ENCODE results near the gene ELL.

ELL gene

GRCh38 chr19:18442941-18443340 is 78.9 kb downstream of the ELL start:
- DNase-seq = no peak

- DNase-seq = peak; percentile 63
Observed at GRCh38 chr19:18441804-18442788, 79.8 kb downstream of the ELL start.

- no peak for DNase-seq
Observed at GRCh38 chr19:18440936-18441803, 80.7 kb downstream of the ELL start.

- DNase-seq = peak; percentile 22
Observed at GRCh38 chr19:18440415-18440877, 81.4 kb downstream of the ELL start.

GRCh38 chr19:18439910-18440237 is 82.0 kb downstream of the ELL start:
- no peak for DNase-seq

- no peak for DNase-seq
Observed at GRCh38 chr19:18439025-18439909, 82.6 kb downstream of the ELL start.

GRCh38 chr19:18438331-18439024 is 83.4 kb downstream of the ELL start:
- no peak for DNase-seq

- peak; percentile 53 for DNase-seq
Observed at GRCh38 chr19:18437491-18438330, 84.2 kb downstream of the ELL start, which contains the start of gene ISYNA1. TSS of gene ISYNA1 (minus strand) at chr19:18438133. CDS start at chr19:18437979, 154 bp downstream.

GRCh38 chr19:18436671-18437490 is 85.0 kb downstream of the ELL start:
- peak; percentile 86 for DNase-seq

- DNase-seq = no peak
Observed at GRCh38 chr19:18435842-18436670, 85.8 kb downstream of the ELL start.

- DNase-seq = no peak
Observed at GRCh38 chr19:18435178-18435841, 86.6 kb downstream of the ELL start.

- no peak for DNase-seq
Observed at GRCh38 chr19:18434411-18435175, 87.3 kb downstream of the ELL start.

GRCh38 chr19:18433735-18434398 is 88.0 kb downstream of the ELL start:
- DNase-seq = no peak

GRCh38 chr19:18433015-18433691 is 88.7 kb downstream of the ELL start:
- DNase-seq = peak; percentile 65

GRCh38 chr19:18432275-18433014 is 89.4 kb downstream of the ELL start:
- no peak for DNase-seq

Measured in CD4-positive, alpha-beta T cell treated with Interferon gamma for 1 hour (primary cell).